ENCODE results near the gene CHST9.

CHST9 gene

GRCh38 chr18:27057519-27058234, 127.4 kb downstream of the CHST9 start:
- no peak for TF ChIP-seq CTCF (conservative IDR thresholded peaks at IDR 0.05; ENCODE audit: low read length)
- no peak for DNase-seq (ENCODE audit: low read depth)
- H3K4me3 ChIP-seq (ENCODE audit: low read length) = no peak overlapping the region

GRCh38 chr18:27054926-27055325, 130.2 kb downstream of the CHST9 start:
- no peak for DNase-seq (ENCODE audit: low read depth)
- H3K4me3 ChIP-seq (ENCODE audit: low read length) = no peak overlapping the region
- TF ChIP-seq CTCF (conservative IDR thresholded peaks at IDR 0.05; ENCODE audit: low read length) = no peak

- H3K4me3 ChIP-seq (ENCODE audit: low read length) = no peak overlapping the region
- TF ChIP-seq CTCF (conservative IDR thresholded peaks at IDR 0.05; ENCODE audit: low read length) = no peak
- DNase-seq (ENCODE audit: low read depth) = no peak
Observed at GRCh38 chr18:27049969-27050368, 135.1 kb downstream of the CHST9 start.

GRCh38 chr18:27045342-27045741, 139.8 kb downstream of the CHST9 start:
- DNase-seq (ENCODE audit: low read depth) = no peak
- no peak for TF ChIP-seq CTCF (conservative IDR thresholded peaks at IDR 0.05; ENCODE audit: low read length)

GRCh38 chr18:27042177-27042576, 142.9 kb downstream of the CHST9 start:
- TF ChIP-seq CTCF (conservative IDR thresholded peaks at IDR 0.05; ENCODE audit: low read length) = no peak
- no peak overlapping the region for H3K4me3 ChIP-seq (ENCODE audit: low read length)
- DNase-seq (ENCODE audit: low read depth) = no peak

More at GRCh38 chr18:27045342-27045741, 139.8 kb downstream of the CHST9 start:
- no peak overlapping the region for H3K4me3 ChIP-seq (ENCODE audit: low read length)

GRCh38 chr18:27040796-27041195, 144.3 kb downstream of the CHST9 start:
- no peak for DNase-seq (ENCODE audit: low read depth)
- no peak overlapping the region for H3K4me3 ChIP-seq (ENCODE audit: low read length)
- TF ChIP-seq CTCF (conservative IDR thresholded peaks at IDR 0.05; ENCODE audit: low read length) = no peak

GRCh38 chr18:27033722-27034121, 151.4 kb downstream of the CHST9 start:
- no peak for DNase-seq (ENCODE audit: low read depth)
- TF ChIP-seq CTCF (conservative IDR thresholded peaks at IDR 0.05; ENCODE audit: low read length) = no peak
- H3K4me3 ChIP-seq (ENCODE audit: low read length) = no peak overlapping the region
